ENCODE results near the gene TP53BP1.
A peak's percentile ranks its signal among the peaks of the same experiment; 100 is the strongest.

TP53BP1 gene

GRCh38 chr15:43531018-43531670 is 38.2 kb upstream of the TP53BP1 start:
- H3K27ac ChIP-seq (ENCODE audit: poor library complexity, severe bottlenecking): no peak overlapping the region
- no peak for ATAC-seq (ENCODE audit: low read depth)
- no peaks in the 10 kb centered on the region for H3K9me3 ChIP-seq (ENCODE audit: severe bottlenecking)
- H3K36me3 ChIP-seq (ENCODE audit: low read depth): peaks cover 13% of the 10 kb centered on the region
- no peaks in the 10 kb centered on the region for H3K27me3 ChIP-seq (ENCODE audit: insufficient read depth, poor library complexity, severe bottlenecking)
- H3K4me3 ChIP-seq (ENCODE audit: severe bottlenecking): no peak overlapping the region
- DNase-seq (ENCODE audit: low spot score): no peak
- H3K4me1 ChIP-seq (ENCODE audit: insufficient read depth, poor library complexity, severe bottlenecking): no peaks in the 10 kb centered on the region
- no peak for TF ChIP-seq CTCF (IDR thresholded peaks at IDR 0.05; ENCODE audit: poor library complexity, severe bottlenecking)

- no peak for DNase-seq (ENCODE audit: low spot score)
- Histone ChIP-seq H3K27me3 (ENCODE audit: insufficient read depth, poor library complexity, severe bottlenecking) (no peaks in the 10 kb centered on the region), H3K27ac (ENCODE audit: poor library complexity, severe bottlenecking) (no peak overlapping the region), H3K4me3 (ENCODE audit: severe bottlenecking) (no peak overlapping the region), H3K36me3 (ENCODE audit: low read depth) (peaks cover 10% of the 10 kb centered on the region), H3K9me3 (ENCODE audit: severe bottlenecking) (no peaks in the 10 kb centered on the region), H3K4me1 (ENCODE audit: insufficient read depth, poor library complexity, severe bottlenecking) (no peaks in the 10 kb centered on the region)
- no peak for ATAC-seq (ENCODE audit: low read depth)
- TF ChIP-seq CTCF (IDR thresholded peaks at IDR 0.05; ENCODE audit: poor library complexity, severe bottlenecking): no peak
These were observed 36.8 kb upstream of the TP53BP1 start for GRCh38 chr15:43529587-43530345.

GRCh38 chr15:43529141-43529540 is 36.2 kb upstream of the TP53BP1 start:
- Histone ChIP-seq H3K4me1 (ENCODE audit: insufficient read depth, poor library complexity, severe bottlenecking) (no peaks in the 10 kb centered on the region), H3K36me3 (ENCODE audit: low read depth) (peaks cover 4% of the 10 kb centered on the region), H3K27me3 (ENCODE audit: insufficient read depth, poor library complexity, severe bottlenecking) (no peaks in the 10 kb centered on the region), H3K4me3 (ENCODE audit: severe bottlenecking) (no peak overlapping the region), H3K9me3 (ENCODE audit: severe bottlenecking) (no peaks in the 10 kb centered on the region), H3K27ac (ENCODE audit: poor library complexity, severe bottlenecking) (no peak overlapping the region)
- no peak for TF ChIP-seq CTCF (IDR thresholded peaks at IDR 0.05; ENCODE audit: poor library complexity, severe bottlenecking)
- DNase-seq (ENCODE audit: low spot score) (no peak), ATAC-seq (ENCODE audit: low read depth) (0 out of 3 replicates have a peak, but pooled peaks have one; percentile 7)

- H3K4me1 ChIP-seq (ENCODE audit: insufficient read depth, poor library complexity, severe bottlenecking): no peaks in the 10 kb centered on the region
- no peaks in the 10 kb centered on the region for H3K9me3 ChIP-seq (ENCODE audit: severe bottlenecking)
- ATAC-seq (ENCODE audit: low read depth) (no peak), DNase-seq (ENCODE audit: low spot score) (no peak)
- no peaks in the 10 kb centered on the region for H3K27me3 ChIP-seq (ENCODE audit: insufficient read depth, poor library complexity, severe bottlenecking)
- no peak overlapping the region for H3K4me3 ChIP-seq (ENCODE audit: severe bottlenecking)
- H3K36me3 ChIP-seq (ENCODE audit: low read depth): no peaks in the 10 kb centered on the region
- H3K27ac ChIP-seq (ENCODE audit: poor library complexity, severe bottlenecking): no peak overlapping the region
- no peak for TF ChIP-seq CTCF (IDR thresholded peaks at IDR 0.05; ENCODE audit: poor library complexity, severe bottlenecking)
These were observed 35.6 kb upstream of the TP53BP1 start for GRCh38 chr15:43528542-43529007.

All from RWPE2 (cell line).